Spinal cord (tissue), 10 donors: ENCODE data around the gene PHACTR3. TPM values are rescaled to one million over a fixed set of nuclear protein-coding genes. Genes with fewer than 3 reads are reported as not detected.

Experiments used
- DNase-seq, 6 donors: peaks; one replicate each; pipeline versions ENCODE4 v3.0.0 to v3.0.0-alpha.2; 2013 to 2015; ENCODE audit warnings: low spot score in 6 of 6, low read depth in 4 of 6
- H3K27ac ChIP-seq: one replicate; pipeline ENCODE4 v1.5.1; 2013; ENCODE audit warnings: low read depth, low read length, control low read depth
- H3K27me3 ChIP-seq: one replicate; pipeline ENCODE4 v1.6.1; 2013; ENCODE audit warnings: low read length; ENCODE audit not compliant: control insufficient read depth, insufficient read depth
- H3K36me3 ChIP-seq: one replicate; pipeline ENCODE4 v1.6.1; 2013; ENCODE audit warnings: low read length; ENCODE audit not compliant: control insufficient read depth, insufficient read depth
- H3K4me1 ChIP-seq: one replicate; pipeline ENCODE4 v1.6.1; 2013; ENCODE audit warnings: low read length; ENCODE audit not compliant: control insufficient read depth, insufficient read depth
- H3K4me3 ChIP-seq: one replicate; pipeline ENCODE4 v1.5.1; 2013; ENCODE audit warnings: low read depth, low read length, control low read depth
- H3K9me3 ChIP-seq: one replicate; pipeline ENCODE4 v1.6.1; 2013; ENCODE audit warnings: low read length; ENCODE audit not compliant: control insufficient read depth, insufficient read depth
- WGBS: methylation state at CpG from one replicate; pipeline ENCODE4 v1.1.5; 2013; ENCODE audit warnings: missing lambda C conversion rate; ENCODE audit not compliant: insufficient coverage; 5-methylcytosine and 5-hydroxymethylcytosine counted together
- polyA plus RNA-seq, 2 donors: library from polyadenylated mRNA; unstranded; fragments of 120-200 nt; gene quantifications; one replicate each; pipeline ENCODE4 v1.2.1, GENCODE V29; 2013; ENCODE audit not compliant: insufficient read length in 2 of 2
- total RNA-seq, 2 donors: library from RNA; depleted of rRNA in 1 of 2; stranded (reverse); fragments of 120-200 nt in 1 of 2; fragments of >200 nt in 1 of 2; gene quantifications; one replicate each; pipeline versions ENCODE4 v1.2.3 to v1.2.4, GENCODE V29; 2013 to 2014
- donor health status: healthy.

The PHACTR3 gene
- total and polyA plus RNA-seq, 4 donors = 23.5 to 97.8 (median 52.6) TPM

DNA sequence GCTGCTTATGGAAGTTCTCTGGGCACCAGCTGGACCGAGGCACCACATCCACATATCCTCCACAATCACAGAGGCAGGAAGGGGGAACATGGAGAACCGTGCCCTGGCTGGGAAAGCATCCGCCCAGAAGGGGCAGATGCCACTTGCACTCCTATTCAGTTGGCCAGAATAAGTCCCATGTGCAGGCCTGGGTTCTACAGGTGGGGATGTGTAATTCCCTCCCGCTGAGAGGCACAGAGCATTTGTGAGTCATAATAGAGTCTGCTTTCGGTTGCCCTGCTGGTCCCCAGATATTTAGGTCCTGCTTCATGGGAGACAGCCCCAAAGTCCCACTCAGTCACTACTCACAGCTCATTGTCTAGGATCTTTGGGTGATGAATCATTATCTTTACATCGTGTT lies 104.0 kb downstream of the PHACTR3 start:
- no peaks in the 10 kb centered on the region for H3K36me3 ChIP-seq
- peaks cover 5% of the 10 kb centered on the region for H3K4me1 ChIP-seq
- no peaks in the 10 kb centered on the region for H3K27me3 ChIP-seq
- H3K4me3 ChIP-seq = no peak overlapping the region
- H3K9me3 ChIP-seq = peaks cover 3% of the 10 kb centered on the region
- 100% methylated on average over 3 of the region's 6 CpGs for WGBS
- DNase-seq = no peak
- H3K27ac ChIP-seq = no peak overlapping the region

DNA sequence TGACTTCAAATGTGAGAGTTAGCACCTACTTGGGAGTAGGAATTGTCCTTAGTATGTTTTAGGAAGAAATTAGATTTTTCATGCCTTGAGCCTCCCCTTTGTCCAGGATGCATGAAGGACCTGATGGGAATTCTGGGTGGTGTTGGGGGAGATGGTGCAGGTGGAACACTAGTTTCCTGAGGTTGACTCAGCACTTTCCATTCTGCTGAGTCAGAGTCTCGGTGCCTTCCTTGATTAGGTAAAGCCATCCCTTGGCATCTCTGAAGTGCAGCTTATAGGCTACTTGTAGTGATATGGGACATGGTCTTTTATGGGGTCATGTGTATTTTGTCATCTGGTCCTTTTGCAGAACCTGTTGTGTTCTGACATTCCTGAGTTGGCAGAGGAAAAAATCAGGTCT lies 105.3 kb downstream of the PHACTR3 start:
- no peak overlapping the region for H3K27ac ChIP-seq
- 100% methylated on average over 1 of the region's 1 CpG for WGBS
- H3K4me1 ChIP-seq = peaks cover 5% of the 10 kb centered on the region

DNA sequence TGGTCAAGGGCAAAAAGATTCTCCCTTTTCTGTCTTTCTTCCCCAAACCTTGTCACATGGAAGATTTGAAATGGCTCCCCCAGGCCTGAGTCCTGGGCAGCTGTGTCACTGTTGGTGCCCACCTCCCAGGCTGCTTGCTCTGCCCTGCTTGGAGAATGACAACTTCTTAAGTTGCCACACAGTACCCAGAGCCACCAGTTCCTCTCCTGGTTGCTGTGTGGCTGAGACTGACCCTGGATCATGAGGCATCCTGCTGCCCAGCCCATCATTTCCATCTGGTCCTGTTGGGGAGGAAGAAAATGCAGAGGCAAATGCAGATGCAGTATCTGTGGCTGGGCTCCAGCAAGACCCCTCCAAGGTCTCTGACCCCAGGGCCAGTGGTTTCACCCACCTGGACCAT lies 113.7 kb downstream of the PHACTR3 start:
- Histone ChIP-seq H3K36me3 (no peaks in the 10 kb centered on the region), H3K9me3 (no peaks in the 10 kb centered on the region), H3K27ac (no peak overlapping the region), H3K4me1 (peaks cover 4% of the 10 kb centered on the region), H3K4me3 (no peak overlapping the region), H3K27me3 (no peaks in the 10 kb centered on the region)
- DNase-seq = no peak

More for the DNA sequence above, 105.3 kb downstream of the PHACTR3 start:
- peaks cover 3% of the 10 kb centered on the region for H3K9me3 ChIP-seq
- H3K27me3 ChIP-seq = no peaks in the 10 kb centered on the region
- no peak for DNase-seq
- H3K36me3 ChIP-seq = no peaks in the 10 kb centered on the region
- H3K4me3 ChIP-seq = no peak overlapping the region

- H3K27me3 ChIP-seq = no peaks in the 10 kb centered on the region
- DNase-seq = peak in 2 of 6 donors; percentile 80 to 90
- peaks cover 4% of the 10 kb centered on the region for H3K4me1 ChIP-seq
- no peak overlapping the region for H3K27ac ChIP-seq
- no peaks in the 10 kb centered on the region for H3K9me3 ChIP-seq
- H3K4me3 ChIP-seq = no peak overlapping the region
- 89% methylated on average over 8 of the region's 12 CpGs for WGBS
- no peaks in the 10 kb centered on the region for H3K36me3 ChIP-seq
These were observed 114.4 kb downstream of the PHACTR3 start for GRCh38 chr20:59718751-59719150.

GRCh38 chr20:59720013-59720412 lies 115.7 kb downstream of the PHACTR3 start:
- no peak overlapping the region for H3K4me3 ChIP-seq
- WGBS = 95% methylated on average over 9 of the region's 10 CpGs
- DNase-seq = no peak

DNA sequence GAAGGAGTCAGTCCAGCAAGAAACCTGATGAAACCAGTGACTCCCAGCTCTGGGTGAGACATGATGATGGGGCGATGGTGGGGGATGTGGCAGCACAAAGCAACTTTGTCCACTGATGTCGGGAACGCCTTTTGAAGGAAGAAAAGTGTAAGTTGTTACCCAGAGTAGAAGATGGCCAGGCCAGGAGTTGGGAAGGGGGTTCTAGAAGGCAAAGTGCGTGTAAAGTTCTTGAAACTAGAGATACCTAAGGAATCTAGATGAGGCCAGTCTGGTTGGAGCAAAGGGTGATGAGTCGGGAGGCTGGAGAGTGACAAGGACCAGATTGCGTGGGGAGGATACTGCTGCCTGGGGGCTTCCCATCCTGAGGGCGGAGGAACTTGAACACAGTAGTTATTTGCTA lies 117.0 kb downstream of the PHACTR3 start:
- WGBS = 91% methylated on average over 7 of the region's 7 CpGs
- H3K27me3 ChIP-seq = no peaks in the 10 kb centered on the region
- H3K27ac ChIP-seq = no peak overlapping the region
- no peaks in the 10 kb centered on the region for H3K9me3 ChIP-seq
- H3K4me1 ChIP-seq = peaks cover 20% of the 10 kb centered on the region
- no peak overlapping the region for H3K4me3 ChIP-seq
- no peaks in the 10 kb centered on the region for H3K36me3 ChIP-seq
- no peak for DNase-seq

More at GRCh38 chr20:59720013-59720412, 115.7 kb downstream of the PHACTR3 start:
- H3K4me1 ChIP-seq = peaks cover 7% of the 10 kb centered on the region
- no peaks in the 10 kb centered on the region for H3K36me3 ChIP-seq
- H3K27ac ChIP-seq = no peak overlapping the region
- no peaks in the 10 kb centered on the region for H3K27me3 ChIP-seq
- no peaks in the 10 kb centered on the region for H3K9me3 ChIP-seq

- no peaks in the 10 kb centered on the region for H3K27me3 ChIP-seq
- H3K4me3 ChIP-seq = no peak overlapping the region
- H3K27ac ChIP-seq = no peak overlapping the region
- no peaks in the 10 kb centered on the region for H3K36me3 ChIP-seq
- H3K9me3 ChIP-seq = no peaks in the 10 kb centered on the region
- H3K4me1 ChIP-seq = peaks cover 20% of the 10 kb centered on the region
- 75% methylated on average over 1 of the region's 5 CpGs for WGBS
- DNase-seq = no peak
These were observed 118.8 kb downstream of the PHACTR3 start for GRCh38 chr20:59723108-59723500.

GRCh38 chr20:59723607-59724456 lies 119.5 kb downstream of the PHACTR3 start:
- WGBS = 97% methylated on average over 16 of the region's 19 CpGs
- peak in 1 of 6 donors; percentile 47 for DNase-seq
- Histone ChIP-seq H3K36me3 (no peaks in the 10 kb centered on the region), H3K27ac (no peak overlapping the region), H3K27me3 (no peaks in the 10 kb centered on the region), H3K9me3 (no peaks in the 10 kb centered on the region), H3K4me3 (no peak overlapping the region), H3K4me1 (peaks cover 20% of the 10 kb centered on the region)

DNA sequence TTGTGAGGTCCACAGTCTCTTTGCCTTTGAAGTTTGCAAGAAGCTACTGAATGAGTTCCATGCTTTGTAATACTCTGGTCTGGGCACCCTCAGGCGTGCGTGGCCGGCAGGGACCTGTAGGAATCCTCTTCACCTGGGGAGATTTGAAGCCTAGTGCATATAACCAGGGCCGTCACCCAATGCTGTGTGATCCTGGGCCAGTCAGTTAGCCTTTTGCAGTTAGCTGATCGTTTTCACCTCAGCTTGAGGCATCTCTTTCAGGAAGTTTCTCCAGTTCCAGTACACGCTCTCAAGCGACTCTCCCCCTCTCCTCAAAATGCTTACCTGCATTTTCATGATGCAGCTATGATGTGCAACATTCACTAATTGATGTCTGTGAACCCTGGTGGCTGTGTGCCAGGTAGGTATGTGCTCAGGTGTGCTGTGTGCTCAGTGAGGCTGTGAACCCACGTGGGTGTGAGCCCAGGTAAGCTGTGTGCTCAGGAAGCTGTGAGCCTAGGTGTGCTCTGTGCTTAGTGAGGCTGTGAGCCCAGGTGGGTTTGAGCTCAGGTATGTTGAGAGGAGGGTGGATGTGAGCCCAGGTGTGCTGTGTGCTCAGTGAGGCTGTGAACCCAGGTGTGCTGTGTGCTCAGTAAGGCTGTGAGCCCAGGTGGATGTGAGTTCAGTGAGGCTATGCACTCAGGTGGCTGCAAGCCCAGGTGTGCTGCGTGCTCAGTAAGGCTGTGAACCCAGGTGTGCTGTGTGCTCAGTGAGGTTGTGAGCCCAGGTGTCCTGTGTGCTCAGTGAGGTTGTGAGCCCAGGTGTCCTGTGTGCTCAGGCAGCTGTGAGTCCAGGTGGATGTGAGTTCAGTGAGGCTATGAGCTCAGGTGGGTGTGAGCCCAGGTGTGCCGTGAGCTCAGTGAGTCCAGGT lies 120.4 kb downstream of the PHACTR3 start:
- WGBS = 80% methylated on average over 8 of the region's 10 CpGs
- H3K36me3 ChIP-seq = no peaks in the 10 kb centered on the region
- no peak overlapping the region for H3K27ac ChIP-seq
- no peaks in the 10 kb centered on the region for H3K9me3 ChIP-seq
- peaks cover 17% of the 10 kb centered on the region for H3K4me1 ChIP-seq
- DNase-seq = no peak
- H3K27me3 ChIP-seq = no peaks in the 10 kb centered on the region
- H3K4me3 ChIP-seq = no peak overlapping the region
